ENCODE measurements around the gene SUDS3. TPM values are rescaled to one million over a fixed set of nuclear protein-coding genes. Genes with fewer than 3 reads are reported as not detected.
A peak's percentile ranks its signal among the peaks of the same experiment; 100 is the strongest.

The SUDS3 gene
- total RNA-seq, 1 donor from 2014 or later = 42.1 TPM

- TF ChIP-seq CTCF (conservative IDR thresholded peaks at IDR 0.05) = no peak
- no peak overlapping the region for H3K27ac Mint-ChIP-seq
These were observed 53.5 kb downstream of the SUDS3 start for GRCh38 chr12:118429688-118430383.

GRCh38 chr12:118430516-118430915, 54.2 kb downstream of the SUDS3 start:
- H3K4me3 Mint-ChIP-seq = no peak overlapping the region
- no peaks in the 10 kb centered on the region for H3K36me3 Mint-ChIP-seq
- H3K9me3 Mint-ChIP-seq = no peaks in the 10 kb centered on the region
- no peak overlapping the region for H3K27ac Mint-ChIP-seq
- no peaks in the 10 kb centered on the region for H3K27me3 Mint-ChIP-seq
- TF ChIP-seq CTCF (conservative IDR thresholded peaks at IDR 0.05) = no peak
- no peaks in the 10 kb centered on the region for H3K4me1 Mint-ChIP-seq (ENCODE audit: unreplicated experiment)
- DNase-seq (ENCODE audit: extremely low spot score, unreplicated experiment) = no peak

More at GRCh38 chr12:118429688-118430383, 53.5 kb downstream of the SUDS3 start:
- no peak for DNase-seq (ENCODE audit: extremely low spot score, unreplicated experiment)
- H3K4me1 Mint-ChIP-seq (ENCODE audit: unreplicated experiment) = no peaks in the 10 kb centered on the region
- no peaks in the 10 kb centered on the region for H3K27me3 Mint-ChIP-seq
- no peaks in the 10 kb centered on the region for H3K36me3 Mint-ChIP-seq
- H3K4me3 Mint-ChIP-seq = no peak overlapping the region
- no peaks in the 10 kb centered on the region for H3K9me3 Mint-ChIP-seq

- DNase-seq (ENCODE audit: extremely low spot score, unreplicated experiment) = no peak
- no peak overlapping the region for H3K27ac Mint-ChIP-seq
- no peaks in the 10 kb centered on the region for H3K9me3 Mint-ChIP-seq
- TF ChIP-seq CTCF (conservative IDR thresholded peaks at IDR 0.05) = no peak
- H3K27me3 Mint-ChIP-seq = peaks cover 7% of the 10 kb centered on the region
- no peaks in the 10 kb centered on the region for H3K36me3 Mint-ChIP-seq
- no peaks in the 10 kb centered on the region for H3K4me1 Mint-ChIP-seq (ENCODE audit: unreplicated experiment)
- H3K4me3 Mint-ChIP-seq = no peak overlapping the region
These were observed 56.6 kb downstream of the SUDS3 start for GRCh38 chr12:118432812-118433545.

- no peaks in the 10 kb centered on the region for H3K36me3 Mint-ChIP-seq
- no peak overlapping the region for H3K4me3 Mint-ChIP-seq
- peak; percentile 63 for TF ChIP-seq CTCF (conservative IDR thresholded peaks at IDR 0.05)
- H3K4me1 Mint-ChIP-seq (ENCODE audit: unreplicated experiment) = no peaks in the 10 kb centered on the region
- no peak for DNase-seq (ENCODE audit: extremely low spot score, unreplicated experiment)
- peaks cover 19% of the 10 kb centered on the region for H3K27me3 Mint-ChIP-seq
- no peaks in the 10 kb centered on the region for H3K9me3 Mint-ChIP-seq
- no peak overlapping the region for H3K27ac Mint-ChIP-seq
These were observed 59.8 kb downstream of the SUDS3 start for GRCh38 chr12:118436002-118436730.

GRCh38 chr12:118436986-118437385, 60.6 kb downstream of the SUDS3 start:
- Mint-ChIP-seq H3K27ac (no peak overlapping the region), H3K9me3 (no peaks in the 10 kb centered on the region), H3K27me3 (peaks cover 24% of the 10 kb centered on the region), H3K36me3 (no peaks in the 10 kb centered on the region), H3K4me3 (no peak overlapping the region), H3K4me1 (ENCODE audit: unreplicated experiment) (no peaks in the 10 kb centered on the region)
- TF ChIP-seq CTCF (conservative IDR thresholded peaks at IDR 0.05) = no peak
- no peak for DNase-seq (ENCODE audit: extremely low spot score, unreplicated experiment)
